CD8-positive, alpha-beta memory T cell (primary cell): ENCODE data around the gene NTNG1. TPM values are rescaled to one million over a fixed set of nuclear protein-coding genes. Genes with fewer than 3 reads are reported as not detected.

Experiments used
- polyA plus RNA-seq: library from polyadenylated mRNA; unstranded; fragments of 300-500 nt; fragmentation: Illumina TruSeq; gene quantifications from one replicate; pipeline ENCODE4 v1.2.3, GENCODE V29; 2021
- total RNA-seq, 2 experiments: library from RNA; stranded (reverse); gene quantifications; one replicate each; pipeline ENCODE4 v1.2.3, GENCODE V29; 2021

The NTNG1 gene
- total and polyA plus RNA-seq, 3 experiments from 2014 or later = not detected

Other genes starting within 250 kb of the NTNG1 start
- gene PRMT6, start 84.4 kb upstream of the NTNG1 start, total RNA-seq = 10 to 100 TPM; 24.1 to 26.8 TPM
- gene PRMT6, start 84.4 kb upstream of the NTNG1 start, polyA plus RNA-seq = 17.4 TPM